Mucosa of descending colon (tissue), 3 donors: ENCODE measurements around the gene ELMO3. TPM values are rescaled to one million over a fixed set of nuclear protein-coding genes. Genes with fewer than 3 reads are reported as not detected.
A peak's percentile ranks its signal among the peaks of the same experiment; 100 is the strongest.

Source experiments
- ATAC-seq: fragments of 200-7000 bp; cut with Tn5 transposase; one replicate; pipeline ENCODE4 v1.9.1; 2020; ENCODE audit warnings: mild to moderate bottlenecking, moderate library complexity
- DNase-seq, 3 donors: peaks; one replicate each; pipeline ENCODE4 v3.0.0-alpha.2; 2020
- H3K36me3 ChIP-seq: fragments of 200-600 bp; one replicate; pipeline ENCODE4 v1.8.0; 2021; ENCODE audit warnings: low read depth, mild to moderate bottlenecking
- H3K4me1 ChIP-seq: fragments of 200-600 bp; one replicate; pipeline ENCODE4 v1.8.0; 2021; ENCODE audit warnings: low read depth, mild to moderate bottlenecking
- H3K4me3 ChIP-seq: fragments of 200-600 bp; one replicate; pipeline ENCODE4 v1.8.0; 2021; ENCODE audit warnings: mild to moderate bottlenecking
- H3K9me3 ChIP-seq: fragments of 200-600 bp; one replicate; pipeline ENCODE4 v1.8.0; 2021; ENCODE audit warnings: mild to moderate bottlenecking
- CTCF ChIP-seq: fragments of 200-600 bp; IDR thresholded peaks from one replicate; pipeline ENCODE4 v1.8.0; 2022; ENCODE audit warnings: antibody characterized with exemption, mild to moderate bottlenecking
- intact Hi-C, 2 donors: fragments of 100-400 bp; cut with DNase I in 1 of 2; cut with micrococcal nuclease in 1 of 2; formaldehyde crosslinking; loops; one replicate each; pipeline versions ENCODE4 v1.11.0 to v1.11.1; 2022; cut with DNase I, micrococcal nuclease
- total RNA-seq, 3 donors: library from RNA; stranded (reverse); fragmentation: NEBNext Ultra II Directional in 2 of 3; extraction: Animal tissue kit (Norgen Biotek cat#: 25700) in 2 of 3; gene quantifications; one replicate each; pipeline versions ENCODE4 v1.2.1 to v1.2.4, GENCODE V29; 2021 to 2023
- donor health status: DM: no; HTN: no; CAD: no; lungs with moderate emphysema.
- donor health status: DM: no; HTN: no; CAD: no.
- donor health status: DM: no; HTN: yes; CAD: no.

The ELMO3 gene
- total RNA-seq, 3 donors from 2014 or later = 25.4 to 68.0 (median 42.1) TPM

GRCh38 chr16:67233596-67233995, 34.7 kb downstream of the ELMO3 start:
- DNase-seq (peak in 2 of 3 donors; percentile 24 to 41), ATAC-seq (no peak)
- no peak for TF ChIP-seq CTCF
- H3K9me3 ChIP-seq = no peaks in the 10 kb centered on the region
- H3K4me3 ChIP-seq = no peak overlapping the region
- H3K36me3 ChIP-seq = peaks cover 8% of the 10 kb centered on the region
- intact Hi-C loops = no loop called here
- H3K4me1 ChIP-seq = no peaks in the 10 kb centered on the region

- no peak for TF ChIP-seq CTCF
- Histone ChIP-seq H3K4me1 (no peaks in the 10 kb centered on the region), H3K9me3 (no peaks in the 10 kb centered on the region), H3K4me3 (no peak overlapping the region), H3K36me3 (peaks cover 8% of the 10 kb centered on the region)
- intact Hi-C loops = no loop called here
- DNase-seq (peak in 2 of 3 donors; percentile 23 to 45), ATAC-seq (no peak)
Measured at GRCh38 chr16:67234180-67234597, 35.3 kb downstream of the ELMO3 start.

- DNase-seq (peak in 2 of 3 donors; percentile 18 to 34), ATAC-seq (no peak)
- Histone ChIP-seq H3K36me3 (peaks cover 8% of the 10 kb centered on the region), H3K4me1 (peaks cover 9% of the 10 kb centered on the region), H3K9me3 (no peaks in the 10 kb centered on the region), H3K4me3 (no peak overlapping the region)
- intact Hi-C loops = no loop called here
- TF ChIP-seq CTCF = no peak
Measured at GRCh38 chr16:67235816-67236562, 37.1 kb downstream of the ELMO3 start.

- ATAC-seq (peak; percentile 67), DNase-seq (peak; percentile 55 to 73 (median 72))
- TF ChIP-seq CTCF = no peak
- peaks cover 8% of the 10 kb centered on the region for H3K36me3 ChIP-seq
- intact Hi-C loops = no loop called here
- no peak overlapping the region for H3K4me3 ChIP-seq
- peaks cover 16% of the 10 kb centered on the region for H3K4me1 ChIP-seq
- no peaks in the 10 kb centered on the region for H3K9me3 ChIP-seq
Measured at GRCh38 chr16:67236563-67237395, 37.8 kb downstream of the ELMO3 start.

GRCh38 chr16:67237396-67238277, 38.7 kb downstream of the ELMO3 start:
- no peaks in the 10 kb centered on the region for H3K9me3 ChIP-seq
- TF ChIP-seq CTCF = no peak
- DNase-seq = peak in 2 of 3 donors; percentile 15 to 52
- ATAC-seq = no peak
- peaks cover 24% of the 10 kb centered on the region for H3K4me1 ChIP-seq
- intact Hi-C loops = no loop called here
- peaks cover 8% of the 10 kb centered on the region for H3K36me3 ChIP-seq
- no peak overlapping the region for H3K4me3 ChIP-seq
